Aorta (tissue), 5 donors: ENCODE results near the gene ADAMTS4. TPM values are rescaled to one million over a fixed set of nuclear protein-coding genes. Genes with fewer than 3 reads are reported as not detected.
A peak's percentile ranks its signal among the peaks of the same experiment; 100 is the strongest.
"Not testable (repeated sequence)": the region's sequence is repeated elsewhere in the genome, so short reads cannot be mapped to it uniquely, and the experiment has no call there.

Experiments
- ATAC-seq: fragments of 200-7000 bp; cut with Tn5 transposase; one replicate; pipeline ENCODE4 v1.9.1; 2022; ENCODE audit warnings: moderate library complexity; ENCODE audit not compliant: low FRiP score
- DNase-seq, 2 donors: peaks; one replicate each; pipeline ENCODE4 v3.0.0-alpha.2; 2020
- H3K27ac ChIP-seq, 2 donors: one replicate each; pipeline ENCODE4 v1.5.1; 2013; ENCODE audit warnings: low read length in 2 of 2, mild to moderate bottlenecking in 2 of 2, moderate library complexity in 2 of 2, control low read depth in 1 of 2, inconsistent platforms in 1 of 2, low read depth in 1 of 2
- H3K27me3 ChIP-seq, 2 donors: one replicate each; pipeline ENCODE4 v1.6.1; 2013; ENCODE audit warnings: control low read depth in 1 of 2, low read length in 1 of 2, mild to moderate bottlenecking in 1 of 2, moderate library complexity in 1 of 2; ENCODE audit not compliant: insufficient read depth in 2 of 2, control insufficient read depth in 1 of 2
- H3K36me3 ChIP-seq, 2 donors: one replicate each; pipeline ENCODE4 v1.6.1; 2013; ENCODE audit warnings: control low read depth in 1 of 2, low read length in 1 of 2, mild to moderate bottlenecking in 1 of 2; ENCODE audit not compliant: insufficient read depth in 2 of 2, control insufficient read depth in 1 of 2
- H3K4me1 ChIP-seq, 2 donors: one replicate each; pipeline ENCODE4 v1.6.1; 2013; ENCODE audit warnings: low read length in 2 of 2, control low read depth in 1 of 2, mild to moderate bottlenecking in 1 of 2, moderate library complexity in 1 of 2; ENCODE audit not compliant: insufficient read depth in 2 of 2, control insufficient read depth in 1 of 2
- H3K4me3 ChIP-seq, 2 donors: one replicate each; pipeline ENCODE4 v1.5.1; 2013; ENCODE audit warnings: low read length in 2 of 2, control low read depth in 1 of 2, mild to moderate bottlenecking in 1 of 2
- H3K9me3 ChIP-seq: one replicate; pipeline ENCODE4 v1.6.1; 2013; ENCODE audit warnings: mild to moderate bottlenecking, low read length; ENCODE audit not compliant: control insufficient read depth
- WGBS, 2 donors: extraction: QIAGEN DNeasy Blood & Tissue Kit; methylation state at CpG; one replicate each; pipeline ENCODE4 v1.1.7; 2013; 5-methylcytosine and 5-hydroxymethylcytosine counted together
- intact Hi-C, 2 donors: fragments of 100-400 bp; cut with DNase I; formaldehyde crosslinking; loops; one replicate each; pipeline versions ENCODE4 v1.14.2 to v1.15.0; 2022
- polyA plus RNA-seq, 2 donors: library from polyadenylated mRNA; stranded (reverse); fragments of 200-250 nt; gene quantifications; one replicate each; pipeline ENCODE4 v1.2.3, GENCODE V29; 2013
- total RNA-seq, 2 donors: library from RNA; stranded (reverse); fragmentation: NEBNext Ultra II Directional; extraction: Animal tissue kit (Norgen Biotek cat#: 25700); gene quantifications; one replicate each; pipeline ENCODE4 v1.2.1, GENCODE V29; 2021
- donor health status: healthy with polysubstance abuse.
- donor health status: Bipolar disorder and iron deficiency.
- donor health status: DM: no; HTN: no; CAD: no.
- donor health status: DM: no; HTN: no; CAD: no.
- donor health status: DM: yes; HTN: yes; CAD: no.

Gene ADAMTS4
- total and polyA plus RNA-seq, 4 donors: 1.4 to 207 (median 42.8) TPM

DNA sequence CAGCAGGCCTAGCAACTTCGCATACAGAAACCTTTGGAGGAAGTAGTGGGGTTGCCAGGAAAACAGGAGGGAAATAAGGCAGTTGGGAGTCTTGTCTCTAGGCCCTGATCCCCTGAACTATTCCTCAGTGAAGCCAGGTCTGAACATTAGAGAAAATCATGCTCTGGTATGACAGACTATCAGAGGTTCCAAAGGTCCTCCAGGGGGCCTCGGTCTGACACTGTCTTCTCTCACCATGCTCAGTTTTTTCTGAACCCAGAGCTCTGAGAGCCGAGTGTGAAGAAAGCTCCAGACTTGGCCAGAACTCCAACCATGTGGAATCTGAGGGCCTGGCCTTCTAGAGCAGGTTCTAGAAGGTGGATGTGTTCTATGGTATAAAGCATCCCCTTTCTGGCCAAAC is 31.0 kb upstream of the ADAMTS4 start:
- Histone ChIP-seq H3K9me3 (no peaks in the 10 kb centered on the region), H3K36me3 (peaks cover 0 to 2% of the 10 kb centered on the region in 2 donors), H3K4me3 (no peak overlapping the region), H3K27me3 (no peaks in the 10 kb centered on the region), H3K27ac (no peak overlapping the region), H3K4me1 (no peaks in the 10 kb centered on the region)
- 54 to 56% methylated on average over 3 of the region's 3 CpGs for WGBS, 2 donors
- no peak for DNase-seq
- intact Hi-C loops: loop anchor here (5.0 kb wide), 2 partner anchors 82 to 137 kb away; partner anchors contain the start of genes CFAP126 (in 2 of the 2) and SDHC (in 1 of the 2)
- ATAC-seq: no peak

DNA sequence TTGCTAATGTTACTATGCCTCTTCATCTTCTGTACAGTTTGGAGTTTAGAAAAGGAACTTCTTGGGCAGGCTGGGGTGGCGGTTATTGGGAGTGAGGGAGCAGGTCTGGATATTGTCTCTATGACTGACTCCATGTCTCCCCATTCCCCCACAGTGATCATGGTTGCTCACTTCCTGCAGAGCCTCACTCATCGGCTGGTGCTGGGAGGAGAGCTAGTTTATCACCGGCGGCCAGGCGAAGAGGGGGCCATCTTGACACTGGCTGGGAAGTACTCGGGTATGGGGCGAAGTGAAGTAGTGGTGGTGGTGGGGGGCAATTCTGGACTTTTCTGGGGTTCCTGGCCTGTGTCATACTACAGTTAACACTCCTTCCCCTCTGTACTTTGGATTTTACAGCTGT is 29.2 kb upstream of the ADAMTS4 start:
- Histone ChIP-seq H3K9me3 (no peaks in the 10 kb centered on the region), H3K27ac (no peak overlapping the region), H3K4me3 (no peak overlapping the region), H3K36me3 (peaks cover 0 to 2% of the 10 kb centered on the region in 2 donors), H3K27me3 (no peaks in the 10 kb centered on the region), H3K4me1 (no peaks in the 10 kb centered on the region)
- ATAC-seq (no peak), DNase-seq (peak in 1 of 2 donors; percentile 49)
- WGBS, 2 donors: 94 to 98% methylated on average over 7 of the region's 7 CpGs
- intact Hi-C loops: loop anchor here (5.0 kb wide), 2 partner anchors 84 to 139 kb away; partner anchors contain the start of genes CFAP126 (in 2 of the 2) and SDHC (in 1 of the 2)

GRCh38 chr1:161227196-161227871 is 28.5 kb upstream of the ADAMTS4 start:
- intact Hi-C loops: loop anchor here (2.0 to 5.0 kb wide), 4 partner anchors 85 to 155 kb away; partner anchors contain the start of genes CFAP126 (in 2 of the 2) and SDHC (in 2 of the 2)
- DNase-seq: peak; percentile 89 to 95
- H3K4me3 ChIP-seq: no peak overlapping the region

GRCh38 chr1:161226759-161227158 is 27.9 kb upstream of the ADAMTS4 start:
- ATAC-seq: no peak
- no peaks in the 10 kb centered on the region for H3K27me3 ChIP-seq
- peaks cover 0 to 2% of the 10 kb centered on the region in 2 donors for H3K36me3 ChIP-seq
- H3K9me3 ChIP-seq: no peaks in the 10 kb centered on the region
- no peak overlapping the region for H3K27ac ChIP-seq
- intact Hi-C loops: loop anchor here (2.0 to 5.0 kb wide), 4 partner anchors 86 to 156 kb away; partner anchors contain the start of genes CFAP126 (in 2 of the 2) and SDHC (in 2 of the 2)
- WGBS, 2 donors: 57 to 63% methylated on average over 3 of the region's 3 CpGs
- no peaks in the 10 kb centered on the region for H3K4me1 ChIP-seq
- H3K4me3 ChIP-seq: peak overlapping the region in 1 of 2 donors; percentile 47
- peak in 1 of 2 donors; percentile 19 for DNase-seq

More at GRCh38 chr1:161227196-161227871, 28.5 kb upstream of the ADAMTS4 start:
- WGBS, 2 donors: 50 to 53% methylated on average over 11 of the region's 11 CpGs
- Histone ChIP-seq H3K9me3 (no peaks in the 10 kb centered on the region), H3K27ac (no peak overlapping the region), H3K27me3 (no peaks in the 10 kb centered on the region), H3K4me1 (no peaks in the 10 kb centered on the region), H3K36me3 (peaks cover 0 to 2% of the 10 kb centered on the region in 2 donors)
- ATAC-seq: peak; percentile 77

- H3K27ac ChIP-seq: no peak overlapping the region
- H3K9me3 ChIP-seq: no peaks in the 10 kb centered on the region
- H3K27me3 ChIP-seq: no peaks in the 10 kb centered on the region
- H3K4me1 ChIP-seq: no peaks in the 10 kb centered on the region
- intact Hi-C loops: loop anchor here (2.0 to 5.0 kb wide), 4 partner anchors 86 to 156 kb away; partner anchors contain the start of genes CFAP126 (in 2 of the 2) and SDHC (in 2 of the 2)
- H3K4me3 ChIP-seq: peak overlapping the region; percentile 47 to 85
- 13 to 23% methylated on average over 15 of the region's 15 CpGs for WGBS, 2 donors
- peaks cover 0 to 2% of the 10 kb centered on the region in 2 donors for H3K36me3 ChIP-seq
- no peak for ATAC-seq
- no peak for DNase-seq
Measured at GRCh38 chr1:161226320-161226711, 27.5 kb upstream of the ADAMTS4 start.

DNA sequence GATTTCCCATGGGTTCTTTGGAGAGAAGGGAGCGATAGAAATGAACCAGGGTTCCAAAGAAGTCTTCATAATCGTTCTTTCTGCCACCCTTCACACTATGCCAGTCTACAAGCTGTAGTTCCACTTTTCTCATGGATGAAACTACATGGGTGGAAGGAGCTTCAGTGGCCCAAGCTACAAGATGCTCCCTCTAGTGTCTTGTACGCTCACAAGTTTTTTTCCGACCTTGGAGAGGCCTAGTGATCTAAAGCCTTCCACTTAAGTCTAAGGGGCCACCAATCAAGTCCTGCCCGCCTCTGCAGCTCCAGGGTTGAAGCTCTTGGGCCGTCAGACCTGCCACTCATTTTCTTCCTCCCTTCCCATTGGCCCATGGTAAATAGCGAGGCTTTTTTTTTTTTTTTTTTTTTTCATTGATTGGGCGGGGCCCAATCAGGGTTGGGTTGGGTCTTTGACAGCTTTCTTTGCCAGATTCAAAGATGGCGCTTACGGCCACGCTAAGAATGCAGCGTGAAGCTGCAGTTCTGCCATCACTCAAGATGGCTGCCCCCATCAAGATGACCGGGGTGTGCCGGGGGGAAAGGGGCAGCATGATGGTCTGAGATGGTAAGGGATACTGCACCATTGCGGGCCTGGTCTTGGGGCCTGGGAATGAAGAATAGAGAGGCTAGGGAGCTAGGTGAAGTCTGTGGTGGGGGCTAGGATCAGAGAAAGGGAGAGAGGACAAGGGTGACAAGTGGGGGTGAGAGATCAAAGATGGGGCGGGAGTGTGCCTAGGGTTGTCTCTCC is 26.9 kb upstream of the ADAMTS4 start, which contains the start of gene TOMM40L:
Gene TOMM40L, plus strand, starts transcription at position 527 of the 786 bp plus-strand sequence. CDS start 430 bp downstream, outside the sequence.
- intact Hi-C loops: loop anchor here (2.0 to 5.0 kb wide), 4 partner anchors 87 to 157 kb away; partner anchors contain the start of genes CFAP126 (in 2 of the 2) and SDHC (in 2 of the 2)
- 13% methylated on average over 16 of the region's 16 CpGs for WGBS, 2 donors
- Histone ChIP-seq H3K27me3 (no peaks in the 10 kb centered on the region), H3K27ac (no peak within 1 kb of the TSS), H3K4me3 (peak within 1 kb of the TSS; percentile 47 to 85), H3K9me3 (no peaks in the 10 kb centered on the region), H3K4me1 (no peaks in the 10 kb centered on the region), H3K36me3 (peaks cover 0 to 2% of the 10 kb centered on the region in 2 donors)
- ATAC-seq (peak; percentile 95), DNase-seq (peak; percentile 91 to 95)

- no peak overlapping the region for H3K27ac ChIP-seq
Measured at GRCh38 chr1:161225178-161225533, 26.3 kb upstream of the ADAMTS4 start.

DNA sequence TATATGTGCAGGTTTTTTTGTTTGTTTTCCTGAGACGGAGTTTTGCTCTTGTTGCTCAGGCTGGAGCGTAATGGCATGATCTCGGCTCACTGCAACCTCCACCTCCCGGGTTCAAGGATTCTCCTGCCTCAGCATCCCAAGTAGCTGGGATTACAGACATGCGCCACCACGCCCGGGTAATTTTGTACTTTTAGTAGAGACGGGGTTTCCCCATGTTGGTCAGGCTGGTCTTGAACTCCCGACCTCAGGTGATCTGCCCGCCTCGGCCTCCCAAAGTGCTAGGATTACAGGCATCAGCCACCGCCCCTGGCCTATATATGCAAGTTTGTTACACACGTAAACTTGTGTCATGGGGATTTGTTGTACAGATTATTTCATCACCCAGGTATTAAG is 25.8 kb upstream of the ADAMTS4 start:
- H3K27me3 ChIP-seq, H3K9me3 ChIP-seq, ATAC-seq, H3K4me1 ChIP-seq, H3K27ac ChIP-seq, H3K4me3 ChIP-seq, H3K36me3 ChIP-seq: not testable (repeated sequence)
- DNase-seq: peak in 1 of 2 donors; percentile 12
- 84 to 93% methylated on average over 11 to 13 of the region's 13 CpGs for WGBS, 2 donors
- intact Hi-C loops: loop anchor here (5.0 kb wide), 2 partner anchors 88 to 143 kb away; partner anchors contain the start of genes CFAP126 (in 2 of the 2) and SDHC (in 1 of the 2)

More at GRCh38 chr1:161225178-161225533, 26.3 kb upstream of the ADAMTS4 start:
- no peak for ATAC-seq
- Histone ChIP-seq H3K4me1 (no peaks in the 10 kb centered on the region), H3K4me3 (no peak overlapping the region), H3K9me3 (no peaks in the 10 kb centered on the region), H3K36me3 (peaks cover 0 to 2% of the 10 kb centered on the region in 2 donors), H3K27me3 (no peaks in the 10 kb centered on the region)
- peak in 1 of 2 donors; percentile 15 for DNase-seq
- 73 to 75% methylated on average over 7 of the region's 7 CpGs for WGBS, 2 donors
- intact Hi-C loops: loop anchor here (5.0 kb wide), 2 partner anchors 87 to 142 kb away; partner anchors contain the start of genes CFAP126 (in 2 of the 2) and SDHC (in 1 of the 2)
